Panc1 (cell line): ENCODE data around the gene THUMPD2.

Experiments used
- POLR2AphosphoS5 ChIP-seq: IDR thresholded peaks from 2 replicates; pipeline ENCODE4 v1.6.1; 2012; ENCODE audit warnings: mild to moderate bottlenecking, low read depth, low read length, moderate library complexity
- SIN3A ChIP-seq: IDR thresholded peaks from 2 replicates; pipeline ENCODE4 v1.6.1; 2012; ENCODE audit warnings: low read depth, mild to moderate bottlenecking, low read length, moderate library complexity, borderline replicate concordance; ENCODE audit not compliant: insufficient read depth
- TF ChIP-seq, protein P1 (sequence below): fragments of 450-650 bp; IDR thresholded peaks from 2 replicates; pipeline ENCODE4 v1.5.1; 2017; ENCODE audit warnings: mild to moderate bottlenecking

GRCh38 chr2:39736640-39737039, 42.4 kb downstream of the THUMPD2 start:
- TF ChIP-seq, protein P1, sequence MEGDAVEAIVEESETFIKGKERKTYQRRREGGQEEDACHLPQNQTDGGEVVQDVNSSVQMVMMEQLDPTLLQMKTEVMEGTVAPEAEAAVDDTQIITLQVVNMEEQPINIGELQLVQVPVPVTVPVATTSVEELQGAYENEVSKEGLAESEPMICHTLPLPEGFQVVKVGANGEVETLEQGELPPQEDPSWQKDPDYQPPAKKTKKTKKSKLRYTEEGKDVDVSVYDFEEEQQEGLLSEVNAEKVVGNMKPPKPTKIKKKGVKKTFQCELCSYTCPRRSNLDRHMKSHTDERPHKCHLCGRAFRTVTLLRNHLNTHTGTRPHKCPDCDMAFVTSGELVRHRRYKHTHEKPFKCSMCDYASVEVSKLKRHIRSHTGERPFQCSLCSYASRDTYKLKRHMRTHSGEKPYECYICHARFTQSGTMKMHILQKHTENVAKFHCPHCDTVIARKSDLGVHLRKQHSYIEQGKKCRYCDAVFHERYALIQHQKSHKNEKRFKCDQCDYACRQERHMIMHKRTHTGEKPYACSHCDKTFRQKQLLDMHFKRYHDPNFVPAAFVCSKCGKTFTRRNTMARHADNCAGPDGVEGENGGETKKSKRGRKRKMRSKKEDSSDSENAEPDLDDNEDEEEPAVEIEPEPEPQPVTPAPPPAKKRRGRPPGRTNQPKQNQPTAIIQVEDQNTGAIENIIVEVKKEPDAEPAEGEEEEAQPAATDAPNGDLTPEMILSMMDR, result no peak
- no peak for TF ChIP-seq POLR2AphosphoS5
- TF ChIP-seq SIN3A, result no peak
